ENCODE data around the gene OSBPL10. TPM values are rescaled to one million over a fixed set of nuclear protein-coding genes. Genes with fewer than 3 reads are reported as not detected.
"Not testable (repeated sequence)": the region's sequence is repeated elsewhere in the genome, so short reads cannot be mapped to it uniquely, and the experiment has no call there.

Gene OSBPL10
- total RNA-seq, 1 donor from 2014 or later = 45.4 TPM

- H3K4me1 Mint-ChIP-seq (ENCODE audit: low read depth) = peaks cover 18% of the 10 kb centered on the region
- no peak overlapping the region for H3K27ac Mint-ChIP-seq (ENCODE audit: unreplicated experiment)
- no peak for TF ChIP-seq CTCF (IDR thresholded peaks at IDR 0.05)
- no peak for DNase-seq (ENCODE audit: low spot score)
- no peaks in the 10 kb centered on the region for H3K27me3 Mint-ChIP-seq (ENCODE audit: low read depth)
- H3K4me3 Mint-ChIP-seq (ENCODE audit: unreplicated experiment) = no peak overlapping the region
- H3K36me3 Mint-ChIP-seq (ENCODE audit: low read depth) = peaks cover 5% of the 10 kb centered on the region
- peaks cover 4% of the 10 kb centered on the region for H3K9me3 Mint-ChIP-seq (ENCODE audit: low read depth)
Measured at GRCh38 chr3:31693346-31693745, 287.7 kb downstream of the OSBPL10 start.

- peaks cover 5% of the 10 kb centered on the region for H3K36me3 Mint-ChIP-seq (ENCODE audit: low read depth)
- peaks cover 4% of the 10 kb centered on the region for H3K9me3 Mint-ChIP-seq (ENCODE audit: low read depth)
- DNase-seq (ENCODE audit: low spot score) = no peak
- no peaks in the 10 kb centered on the region for H3K27me3 Mint-ChIP-seq (ENCODE audit: low read depth)
- no peak overlapping the region for H3K4me3 Mint-ChIP-seq (ENCODE audit: unreplicated experiment)
- H3K4me1 Mint-ChIP-seq (ENCODE audit: low read depth) = peaks cover 18% of the 10 kb centered on the region
- H3K27ac Mint-ChIP-seq (ENCODE audit: unreplicated experiment) = no peak overlapping the region
- no peak for TF ChIP-seq CTCF (IDR thresholded peaks at IDR 0.05)
Measured at GRCh38 chr3:31692751-31693150, 288.3 kb downstream of the OSBPL10 start.

GRCh38 chr3:31690771-31691170 lies 290.3 kb downstream of the OSBPL10 start:
- Mint-ChIP-seq H3K36me3 (ENCODE audit: low read depth) (peaks cover 3% of the 10 kb centered on the region), H3K9me3 (ENCODE audit: low read depth) (peaks cover 4% of the 10 kb centered on the region), H3K27ac (ENCODE audit: unreplicated experiment) (no peak overlapping the region), H3K4me3 (ENCODE audit: unreplicated experiment) (no peak overlapping the region), H3K4me1 (ENCODE audit: low read depth) (peaks cover 29% of the 10 kb centered on the region), H3K27me3 (ENCODE audit: low read depth) (no peaks in the 10 kb centered on the region)
- TF ChIP-seq CTCF (IDR thresholded peaks at IDR 0.05) = no peak
- DNase-seq (ENCODE audit: low spot score) = no peak

- H3K27me3 Mint-ChIP-seq (ENCODE audit: low read depth); DNase-seq (ENCODE audit: low spot score); H3K36me3 Mint-ChIP-seq (ENCODE audit: low read depth); H3K9me3 Mint-ChIP-seq (ENCODE audit: low read depth); H3K4me3 Mint-ChIP-seq (ENCODE audit: unreplicated experiment); H3K27ac Mint-ChIP-seq (ENCODE audit: unreplicated experiment): not testable (repeated sequence)
- peaks cover 29% of the 10 kb centered on the region for H3K4me1 Mint-ChIP-seq (ENCODE audit: low read depth)
Measured at GRCh38 chr3:31689523-31689922, 291.5 kb downstream of the OSBPL10 start.

GRCh38 chr3:31688984-31689383 lies 292.1 kb downstream of the OSBPL10 start:
- Mint-ChIP-seq H3K9me3 (ENCODE audit: low read depth) (peaks cover 4% of the 10 kb centered on the region), H3K36me3 (ENCODE audit: low read depth) (peaks cover 5% of the 10 kb centered on the region), H3K4me1 (ENCODE audit: low read depth) (peaks cover 29% of the 10 kb centered on the region), H3K27ac (ENCODE audit: unreplicated experiment) (no peak overlapping the region), H3K4me3 (ENCODE audit: unreplicated experiment) (no peak overlapping the region), H3K27me3 (ENCODE audit: low read depth) (no peaks in the 10 kb centered on the region)
- no peak for TF ChIP-seq CTCF (IDR thresholded peaks at IDR 0.05)
- DNase-seq (ENCODE audit: low spot score) = no peak

- H3K4me1 Mint-ChIP-seq (ENCODE audit: low read depth) = peaks cover 22% of the 10 kb centered on the region
- peaks cover 4% of the 10 kb centered on the region for H3K9me3 Mint-ChIP-seq (ENCODE audit: low read depth)
- peaks cover 17% of the 10 kb centered on the region for H3K36me3 Mint-ChIP-seq (ENCODE audit: low read depth)
- H3K27me3 Mint-ChIP-seq (ENCODE audit: low read depth) = no peaks in the 10 kb centered on the region
- DNase-seq (ENCODE audit: low spot score) = no peak
- no peak overlapping the region for H3K27ac Mint-ChIP-seq (ENCODE audit: unreplicated experiment)
- TF ChIP-seq CTCF (IDR thresholded peaks at IDR 0.05) = peak; percentile 46
- H3K4me3 Mint-ChIP-seq (ENCODE audit: unreplicated experiment) = no peak overlapping the region
Measured at GRCh38 chr3:31687020-31687802, 293.9 kb downstream of the OSBPL10 start.
